Choroid plexus epithelial cell (primary cell): ENCODE measurements around the gene DSG2.
A peak's percentile ranks its signal among the peaks of the same experiment; 100 is the strongest.
"Not testable (repeated sequence)": the region's sequence is repeated elsewhere in the genome, so short reads cannot be mapped to it uniquely, and the experiment has no call there.

Source experiments
- DNase-seq: peaks from one replicate; pipeline ENCODE4 v3.0.0-alpha.2; 2010; ENCODE audit warnings: low read depth
- H3K4me3 ChIP-seq: 2 replicates; pipeline ENCODE4 v1.5.1; 2011; ENCODE audit warnings: low read depth, mild to moderate bottlenecking, control low read depth, low read length, moderate library complexity
- TF ChIP-seq, protein P1 (sequence below): conservative IDR thresholded peaks from 2 replicates; pipeline ENCODE4 v1.5.1; 2011; ENCODE audit warnings: low read depth, mild to moderate bottlenecking, control low read depth, inconsistent platforms, low read length, moderate library complexity

The DSG2 gene

DNA sequence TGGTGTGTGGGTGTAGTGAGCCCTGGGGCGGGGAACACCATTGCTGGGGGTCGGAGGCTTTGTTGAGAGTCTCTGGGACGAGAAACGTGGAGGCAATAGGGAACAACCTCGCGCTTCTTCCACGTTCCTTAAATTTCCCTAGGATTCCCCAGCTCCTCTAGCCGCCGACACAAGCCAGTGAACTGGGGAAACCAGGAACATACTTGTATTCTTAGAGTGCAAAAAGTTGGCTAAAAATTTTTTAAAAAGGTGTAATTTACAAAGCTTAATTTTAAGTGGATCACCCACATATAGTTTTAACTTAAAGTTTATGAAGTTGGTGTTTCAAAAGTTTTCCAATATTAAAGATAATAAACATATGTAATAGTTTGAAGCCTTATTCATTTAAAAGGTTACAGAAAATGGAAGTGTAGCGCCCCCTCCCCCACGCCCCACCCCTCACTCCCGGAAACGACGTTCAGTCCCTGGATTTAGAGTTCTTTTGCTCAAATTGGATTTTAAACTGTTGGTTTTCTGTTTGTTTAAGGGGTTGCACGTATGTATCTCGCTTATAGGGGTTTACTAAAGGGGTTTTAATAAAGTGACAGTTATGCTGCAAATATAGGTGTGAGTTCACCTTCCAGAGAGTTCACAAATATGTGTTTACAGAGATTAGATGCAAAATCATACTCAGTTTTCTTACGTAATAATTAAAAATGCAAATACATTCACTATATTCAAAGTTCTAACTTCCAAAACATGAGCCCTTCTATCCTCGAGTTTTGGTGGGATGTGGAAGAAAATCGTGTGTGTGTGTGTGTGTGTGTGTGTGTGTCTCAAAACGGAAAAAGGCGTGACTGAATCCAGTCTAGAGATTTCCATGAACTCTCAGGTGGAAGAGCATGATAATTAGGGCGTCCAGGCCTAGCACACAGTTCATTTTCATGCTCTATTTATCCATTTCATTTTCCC, 872 bp downstream of the DSG2 start:
- peak overlapping the region; percentile 81 for H3K4me3 ChIP-seq
- TF ChIP-seq, protein P1, sequence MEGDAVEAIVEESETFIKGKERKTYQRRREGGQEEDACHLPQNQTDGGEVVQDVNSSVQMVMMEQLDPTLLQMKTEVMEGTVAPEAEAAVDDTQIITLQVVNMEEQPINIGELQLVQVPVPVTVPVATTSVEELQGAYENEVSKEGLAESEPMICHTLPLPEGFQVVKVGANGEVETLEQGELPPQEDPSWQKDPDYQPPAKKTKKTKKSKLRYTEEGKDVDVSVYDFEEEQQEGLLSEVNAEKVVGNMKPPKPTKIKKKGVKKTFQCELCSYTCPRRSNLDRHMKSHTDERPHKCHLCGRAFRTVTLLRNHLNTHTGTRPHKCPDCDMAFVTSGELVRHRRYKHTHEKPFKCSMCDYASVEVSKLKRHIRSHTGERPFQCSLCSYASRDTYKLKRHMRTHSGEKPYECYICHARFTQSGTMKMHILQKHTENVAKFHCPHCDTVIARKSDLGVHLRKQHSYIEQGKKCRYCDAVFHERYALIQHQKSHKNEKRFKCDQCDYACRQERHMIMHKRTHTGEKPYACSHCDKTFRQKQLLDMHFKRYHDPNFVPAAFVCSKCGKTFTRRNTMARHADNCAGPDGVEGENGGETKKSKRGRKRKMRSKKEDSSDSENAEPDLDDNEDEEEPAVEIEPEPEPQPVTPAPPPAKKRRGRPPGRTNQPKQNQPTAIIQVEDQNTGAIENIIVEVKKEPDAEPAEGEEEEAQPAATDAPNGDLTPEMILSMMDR, result no peak
- no peak for DNase-seq

DNA sequence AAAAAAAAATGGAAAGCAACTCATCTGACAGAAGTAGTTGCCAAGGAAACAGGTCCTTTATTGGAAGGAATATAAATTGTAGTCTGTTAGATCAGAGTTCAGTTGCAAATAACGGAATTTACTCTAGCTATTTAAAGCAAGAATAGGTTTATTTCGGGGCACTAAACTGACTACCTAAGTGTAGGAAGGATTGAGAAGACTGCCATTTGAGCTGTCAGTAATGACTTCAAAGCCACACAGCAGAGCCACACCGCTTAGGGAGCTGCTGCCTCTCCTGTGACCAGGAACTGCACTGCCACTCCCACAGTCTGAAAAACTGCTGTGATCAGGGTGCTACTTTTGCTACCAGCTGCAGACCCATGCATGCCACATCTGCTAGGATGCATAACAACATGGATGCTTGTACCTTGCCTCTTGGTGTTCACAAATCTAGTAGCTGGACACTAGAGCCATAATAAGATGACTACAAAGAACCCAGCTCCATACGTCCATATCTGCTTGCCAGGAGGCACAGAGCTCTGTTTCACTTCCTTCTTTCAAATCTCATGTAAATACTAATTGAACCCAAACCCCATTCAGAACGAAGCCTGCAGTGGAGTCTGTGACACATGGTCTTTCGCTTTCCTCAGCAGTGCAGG, 2.2 kb downstream of the DSG2 start:
- DNase-seq, result no peak
- TF ChIP-seq, protein P1, result no peak
- no peak overlapping the region for H3K4me3 ChIP-seq

DNA sequence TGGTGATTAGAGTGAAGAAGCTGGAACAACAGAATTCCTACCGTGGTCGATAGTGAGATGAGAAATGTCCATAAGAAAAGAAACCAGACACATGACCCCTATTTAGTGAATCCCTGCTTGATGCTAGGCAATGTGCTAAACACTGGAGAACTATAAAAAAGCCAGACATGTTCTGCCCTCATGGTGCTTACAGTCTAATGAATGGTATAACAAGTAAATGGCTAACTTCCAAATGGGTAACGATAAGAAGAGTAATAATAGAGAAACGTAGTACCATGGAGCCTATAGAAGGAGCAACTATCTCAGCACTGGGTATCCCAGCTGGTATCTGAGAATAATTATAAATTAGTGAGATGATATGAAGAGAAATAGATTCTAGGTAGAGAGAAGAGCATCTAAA, 5.0 kb downstream of the DSG2 start:
- no peak overlapping the region for H3K4me3 ChIP-seq
- TF ChIP-seq, protein P1, result no peak
- no peak for DNase-seq

DNA sequence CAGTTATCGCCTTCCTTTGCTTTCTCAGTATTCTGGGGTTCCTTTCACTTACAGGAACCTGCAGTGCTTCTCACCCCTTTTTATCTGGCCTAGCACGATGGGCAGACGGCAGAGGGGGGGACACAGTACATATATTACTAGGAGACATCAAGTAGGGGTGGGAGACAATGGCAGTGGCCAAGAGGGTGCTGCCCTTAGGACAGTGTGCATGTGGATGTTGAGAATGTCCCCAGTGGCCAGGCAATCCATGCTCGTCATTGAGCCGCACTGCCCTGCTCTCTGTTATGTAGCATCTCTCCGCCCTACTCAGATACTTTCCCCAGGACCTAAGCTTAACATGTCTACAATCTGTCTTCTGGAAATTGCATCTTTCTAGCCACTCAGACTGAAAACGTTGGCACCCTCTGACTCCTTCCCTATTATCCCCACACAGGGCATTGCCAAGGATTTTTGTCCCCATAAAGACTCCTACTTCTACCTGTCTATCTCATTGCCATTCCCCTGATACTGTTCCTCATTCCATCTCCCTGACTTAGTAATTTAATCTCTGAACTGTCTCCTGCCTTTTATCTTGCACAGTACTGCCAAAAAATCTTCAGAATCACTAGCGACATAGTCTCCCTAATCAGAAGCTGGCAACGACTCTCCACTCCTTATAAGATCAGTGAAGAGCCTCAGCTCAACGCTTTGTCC, 6.6 kb downstream of the DSG2 start:
- DNase-seq, result no peak
- no peak overlapping the region for H3K4me3 ChIP-seq
- TF ChIP-seq, protein P1, result no peak

DNA sequence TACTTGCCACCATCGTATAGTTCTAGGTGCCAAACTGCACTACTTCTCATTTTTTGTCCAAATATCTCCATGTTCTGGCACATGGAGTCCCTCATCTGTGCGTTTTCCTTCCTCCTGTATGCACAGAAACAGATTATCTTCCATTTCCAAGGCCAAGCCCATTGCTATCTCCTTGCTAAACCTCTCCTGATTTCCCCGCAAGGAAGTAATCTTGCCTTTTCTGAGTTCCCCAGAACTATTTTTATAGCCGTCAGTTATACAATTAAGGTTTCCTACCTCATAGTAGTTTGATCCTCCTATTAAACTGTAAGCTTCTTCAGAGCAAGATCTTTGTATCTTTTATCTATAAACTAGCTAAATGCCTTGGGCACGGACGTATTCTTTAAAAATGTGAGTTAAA, 7.2 kb downstream of the DSG2 start:
- no peak overlapping the region for H3K4me3 ChIP-seq
- TF ChIP-seq, protein P1, result no peak
- no peak for DNase-seq

DNA sequence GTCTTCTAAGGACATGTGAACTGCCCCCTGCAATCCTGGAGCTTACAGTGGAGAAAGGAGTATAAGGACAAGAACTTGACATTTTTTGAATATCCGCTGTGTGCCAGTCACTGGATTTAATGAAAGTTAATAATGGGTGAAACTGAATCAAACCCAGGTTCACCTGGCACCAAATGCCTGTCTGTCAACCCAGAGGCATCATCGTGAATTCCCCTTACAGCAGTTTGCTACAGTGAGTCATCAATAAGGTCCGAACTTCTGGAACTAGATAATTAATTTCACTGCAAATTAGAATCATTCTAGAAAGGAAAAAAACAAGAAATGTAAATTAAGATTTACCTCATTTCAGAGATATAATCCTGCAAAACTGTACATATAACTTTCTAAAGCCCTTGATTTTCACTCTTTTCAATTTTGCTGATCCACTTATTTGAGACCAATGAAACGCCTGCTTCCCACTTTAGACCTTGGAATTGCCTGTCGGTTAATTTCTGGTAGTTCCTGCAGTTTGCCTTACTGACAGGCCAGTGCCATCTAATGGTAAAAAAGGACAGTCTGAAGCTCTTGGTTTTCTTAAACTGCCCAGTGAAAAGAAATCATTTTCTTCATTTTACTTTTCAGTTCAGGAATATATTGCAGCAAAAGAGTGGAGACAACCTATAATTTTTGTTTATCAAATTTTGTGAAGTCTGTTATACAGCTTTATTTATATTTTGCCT, 8.2 kb downstream of the DSG2 start:
- DNase-seq, result peak; percentile 78
- TF ChIP-seq, protein P1, result peak; percentile 71

DNA sequence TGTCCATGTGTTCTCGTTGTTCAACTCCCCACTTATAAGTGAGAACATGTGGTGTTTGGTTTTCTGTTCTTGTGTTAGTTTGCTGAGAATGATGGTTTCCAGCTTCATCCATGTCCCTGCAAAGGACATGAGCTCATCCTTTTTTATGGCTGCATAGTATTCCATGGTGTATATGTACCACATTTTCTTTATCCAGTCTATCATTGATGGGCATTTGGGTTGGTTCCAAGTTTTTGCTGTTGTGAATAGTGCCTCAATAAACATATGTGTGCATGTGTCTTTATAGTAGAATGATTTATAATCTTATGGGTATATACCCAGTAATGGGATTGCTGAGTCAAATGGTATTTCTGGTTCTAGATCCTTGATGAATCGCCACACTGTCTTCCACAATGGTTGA, 9.1 kb downstream of the DSG2 start:
- not testable (repeated sequence) for DNase-seq, H3K4me3 ChIP-seq

More for the DNA sequence above, 8.2 kb downstream of the DSG2 start:
- no peak overlapping the region for H3K4me3 ChIP-seq
